ENCODE measurements around the gene PAF1. TPM values are rescaled to one million over a fixed set of nuclear protein-coding genes. Genes with fewer than 3 reads are reported as not detected.

Gene PAF1
- total and polyA plus RNA-seq, 2 of the 13 experiments (the other 11 are each of a cell fraction or from before 2014, with no cell fraction given): 30.2 to 31.1 TPM

DNA sequence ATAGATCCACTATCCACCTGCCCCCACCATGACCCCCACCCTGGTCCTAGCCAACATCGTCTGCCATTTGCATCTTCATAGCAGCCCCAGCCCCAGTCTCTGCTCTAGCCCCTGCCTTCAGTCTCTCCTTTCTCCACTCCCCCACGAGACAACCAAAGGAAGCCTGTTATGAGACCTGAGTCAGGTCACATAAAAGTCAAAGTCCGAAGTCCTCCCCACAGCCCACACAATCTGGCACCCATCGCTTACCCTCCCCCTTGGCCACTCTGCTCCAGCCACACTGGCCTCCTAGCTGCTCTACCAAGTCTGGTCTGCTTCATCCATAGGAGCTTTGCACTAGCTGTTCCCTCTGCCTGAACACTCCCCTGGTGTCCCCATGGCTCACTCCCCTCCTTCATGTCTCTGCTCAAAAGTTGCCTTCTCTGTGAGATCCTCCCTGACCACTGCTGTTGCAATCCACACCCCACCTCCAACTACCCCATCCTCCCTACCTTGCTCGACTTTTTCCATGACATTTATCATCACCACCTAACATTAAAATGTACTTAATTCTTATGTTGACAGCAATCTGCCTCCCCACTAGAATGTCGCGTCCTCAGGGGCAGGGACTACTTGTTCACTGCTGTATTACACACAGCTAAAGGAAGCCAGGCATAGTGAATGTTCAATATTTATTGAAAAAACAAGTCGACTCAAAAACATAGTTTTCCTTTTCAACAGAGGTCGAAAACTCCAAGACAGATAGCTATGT lies 20.4 kb upstream of the PAF1 start (continued):
- no peak for TF ChIP-seq ZNF569 (CRISPR knock-in tag; IDR thresholded peaks at IDR 0.05; ENCODE audit: borderline replicate concordance)
- TF ChIP-seq, protein P1, sequence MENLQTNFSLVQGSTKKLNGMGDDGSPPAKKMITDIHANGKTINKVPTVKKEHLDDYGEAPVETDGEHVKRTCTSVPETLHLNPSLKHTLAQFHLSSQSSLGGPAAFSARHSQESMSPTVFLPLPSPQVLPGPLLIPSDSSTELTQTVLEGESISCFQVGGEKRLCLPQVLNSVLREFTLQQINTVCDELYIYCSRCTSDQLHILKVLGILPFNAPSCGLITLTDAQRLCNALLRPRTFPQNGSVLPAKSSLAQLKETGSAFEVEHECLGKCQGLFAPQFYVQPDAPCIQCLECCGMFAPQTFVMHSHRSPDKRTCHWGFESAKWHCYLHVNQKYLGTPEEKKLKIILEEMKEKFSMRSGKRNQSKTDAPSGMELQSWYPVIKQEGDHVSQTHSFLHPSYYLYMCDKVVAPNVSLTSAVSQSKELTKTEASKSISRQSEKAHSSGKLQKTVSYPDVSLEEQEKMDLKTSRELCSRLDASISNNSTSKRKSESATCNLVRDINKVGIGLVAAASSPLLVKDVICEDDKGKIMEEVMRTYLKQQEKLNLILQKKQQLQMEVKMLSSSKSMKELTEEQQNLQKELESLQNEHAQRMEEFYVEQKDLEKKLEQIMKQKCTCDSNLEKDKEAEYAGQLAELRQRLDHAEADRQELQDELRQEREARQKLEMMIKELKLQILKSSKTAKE (CRISPR knock-in tag; IDR thresholded peaks at IDR 0.05; ENCODE audit: borderline replicate concordance): peak; percentile 74; the same call in 1 of the 2 replicates
- TF ChIP-seq, protein P2, sequence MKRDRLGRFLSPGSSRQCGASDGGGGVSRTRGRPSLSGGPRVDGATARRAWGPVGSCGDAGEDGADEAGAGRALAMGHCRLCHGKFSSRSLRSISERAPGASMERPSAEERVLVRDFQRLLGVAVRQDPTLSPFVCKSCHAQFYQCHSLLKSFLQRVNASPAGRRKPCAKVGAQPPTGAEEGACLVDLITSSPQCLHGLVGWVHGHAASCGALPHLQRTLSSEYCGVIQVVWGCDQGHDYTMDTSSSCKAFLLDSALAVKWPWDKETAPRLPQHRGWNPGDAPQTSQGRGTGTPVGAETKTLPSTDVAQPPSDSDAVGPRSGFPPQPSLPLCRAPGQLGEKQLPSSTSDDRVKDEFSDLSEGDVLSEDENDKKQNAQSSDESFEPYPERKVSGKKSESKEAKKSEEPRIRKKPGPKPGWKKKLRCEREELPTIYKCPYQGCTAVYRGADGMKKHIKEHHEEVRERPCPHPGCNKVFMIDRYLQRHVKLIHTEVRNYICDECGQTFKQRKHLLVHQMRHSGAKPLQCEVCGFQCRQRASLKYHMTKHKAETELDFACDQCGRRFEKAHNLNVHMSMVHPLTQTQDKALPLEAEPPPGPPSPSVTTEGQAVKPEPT (CRISPR knock-in tag; IDR thresholded peaks at IDR 0.05; ENCODE audit: low read depth): no peak
- TF ChIP-seq SNAPC2 (CRISPR knock-in tag; IDR thresholded peaks at IDR 0.05): no peak
- TF ChIP-seq ZBTB7B (CRISPR knock-in tag; IDR thresholded peaks at IDR 0.05): peak; percentile 47; the same call in 1 of the 2 replicates
- no peak for TF ChIP-seq THAP11 (CRISPR knock-in tag; IDR thresholded peaks at IDR 0.05)
- no peak for TF ChIP-seq SRSF1 (optimal IDR thresholded peaks at IDR 0.05; ENCODE audit: low read depth, low read length)
- peak; percentile 59; the same call in 1 of the 2 replicates for TF ChIP-seq MIER3 (CRISPR knock-in tag; IDR thresholded peaks at IDR 0.05; ENCODE audit: borderline replicate concordance)
- peak; percentile 94 for TF ChIP-seq HNF4A (CRISPR knock-in tag; IDR thresholded peaks at IDR 0.05)
- no peak for TF ChIP-seq ZNF30 (CRISPR knock-in tag; IDR thresholded peaks at IDR 0.05)
- TF ChIP-seq HDAC2 (CRISPR knock-in tag; IDR thresholded peaks at IDR 0.05): peak; percentile 58
- TF ChIP-seq ZNF33B (CRISPR knock-in tag; IDR thresholded peaks at IDR 0.05): no peak
- TF ChIP-seq, protein P3, sequence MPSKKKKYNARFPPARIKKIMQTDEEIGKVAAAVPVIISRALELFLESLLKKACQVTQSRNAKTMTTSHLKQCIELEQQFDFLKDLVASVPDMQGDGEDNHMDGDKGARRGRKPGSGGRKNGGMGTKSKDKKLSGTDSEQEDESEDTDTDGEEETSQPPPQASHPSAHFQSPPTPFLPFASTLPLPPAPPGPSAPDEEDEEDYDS (CRISPR knock-in tag; IDR thresholded peaks at IDR 0.05): peak; percentile 73
- TF ChIP-seq POLR2A (IDR thresholded peaks at IDR 0.05; ENCODE audit: insufficient read depth in 1 of 2, low read depth in 2 of 2, low read length in 2 of 2): peak in 1 of 2 experiments; percentile 65; a peak in 2 of 4 replicates
- TF ChIP-seq MXD4 (CRISPR knock-in tag; IDR thresholded peaks at IDR 0.05): no peak; the same call in 1 of the 2 replicates
- TF ChIP-seq, protein P4, sequence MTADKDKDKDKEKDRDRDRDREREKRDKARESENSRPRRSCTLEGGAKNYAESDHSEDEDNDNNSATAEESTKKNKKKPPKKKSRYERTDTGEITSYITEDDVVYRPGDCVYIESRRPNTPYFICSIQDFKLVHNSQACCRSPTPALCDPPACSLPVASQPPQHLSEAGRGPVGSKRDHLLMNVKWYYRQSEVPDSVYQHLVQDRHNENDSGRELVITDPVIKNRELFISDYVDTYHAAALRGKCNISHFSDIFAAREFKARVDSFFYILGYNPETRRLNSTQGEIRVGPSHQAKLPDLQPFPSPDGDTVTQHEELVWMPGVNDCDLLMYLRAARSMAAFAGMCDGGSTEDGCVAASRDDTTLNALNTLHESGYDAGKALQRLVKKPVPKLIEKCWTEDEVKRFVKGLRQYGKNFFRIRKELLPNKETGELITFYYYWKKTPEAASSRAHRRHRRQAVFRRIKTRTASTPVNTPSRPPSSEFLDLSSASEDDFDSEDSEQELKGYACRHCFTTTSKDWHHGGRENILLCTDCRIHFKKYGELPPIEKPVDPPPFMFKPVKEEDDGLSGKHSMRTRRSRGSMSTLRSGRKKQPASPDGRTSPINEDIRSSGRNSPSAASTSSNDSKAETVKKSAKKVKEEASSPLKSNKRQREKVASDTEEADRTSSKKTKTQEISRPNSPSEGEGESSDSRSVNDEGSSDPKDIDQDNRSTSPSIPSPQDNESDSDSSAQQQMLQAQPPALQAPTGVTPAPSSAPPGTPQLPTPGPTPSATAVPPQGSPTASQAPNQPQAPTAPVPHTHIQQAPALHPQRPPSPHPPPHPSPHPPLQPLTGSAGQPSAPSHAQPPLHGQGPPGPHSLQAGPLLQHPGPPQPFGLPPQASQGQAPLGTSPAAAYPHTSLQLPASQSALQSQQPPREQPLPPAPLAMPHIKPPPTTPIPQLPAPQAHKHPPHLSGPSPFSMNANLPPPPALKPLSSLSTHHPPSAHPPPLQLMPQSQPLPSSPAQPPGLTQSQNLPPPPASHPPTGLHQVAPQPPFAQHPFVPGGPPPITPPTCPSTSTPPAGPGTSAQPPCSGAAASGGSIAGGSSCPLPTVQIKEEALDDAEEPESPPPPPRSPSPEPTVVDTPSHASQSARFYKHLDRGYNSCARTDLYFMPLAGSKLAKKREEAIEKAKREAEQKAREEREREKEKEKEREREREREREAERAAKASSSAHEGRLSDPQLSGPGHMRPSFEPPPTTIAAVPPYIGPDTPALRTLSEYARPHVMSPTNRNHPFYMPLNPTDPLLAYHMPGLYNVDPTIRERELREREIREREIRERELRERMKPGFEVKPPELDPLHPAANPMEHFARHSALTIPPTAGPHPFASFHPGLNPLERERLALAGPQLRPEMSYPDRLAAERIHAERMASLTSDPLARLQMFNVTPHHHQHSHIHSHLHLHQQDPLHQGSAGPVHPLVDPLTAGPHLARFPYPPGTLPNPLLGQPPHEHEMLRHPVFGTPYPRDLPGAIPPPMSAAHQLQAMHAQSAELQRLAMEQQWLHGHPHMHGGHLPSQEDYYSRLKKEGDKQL (CRISPR knock-in tag; IDR thresholded peaks at IDR 0.05; ENCODE audit: low read depth): no peak
- TF ChIP-seq IRX3 (CRISPR knock-in tag; IDR thresholded peaks at IDR 0.05; ENCODE audit: borderline replicate concordance, low read depth): no peak
- peak; percentile 49; the same call in 1 of the 2 replicates for TF ChIP-seq KDM5A (IDR thresholded peaks at IDR 0.05; ENCODE audit: borderline replicate concordance, low read length)
- peak; percentile 59; the same call in 1 of the 2 replicates for TF ChIP-seq TBX3 (IDR thresholded peaks at IDR 0.05; ENCODE audit: borderline replicate concordance)
- no peak for TF ChIP-seq ZNF891 (CRISPR knock-in tag; IDR thresholded peaks at IDR 0.05)
- no peak for TF ChIP-seq ZNF468 (CRISPR knock-in tag; IDR thresholded peaks at IDR 0.05)

All from HepG2 (cell line).